GM21529 (cell line): ENCODE data around the gene DLEC1.

Experiments used
- ATAC-seq: cut with Tn5 transposase; IDR thresholded peaks from one replicate; pipeline ENCODE4 v1.9.1; 2021; ENCODE audit not compliant: unreplicated experiment

DLEC1 gene

DNA sequence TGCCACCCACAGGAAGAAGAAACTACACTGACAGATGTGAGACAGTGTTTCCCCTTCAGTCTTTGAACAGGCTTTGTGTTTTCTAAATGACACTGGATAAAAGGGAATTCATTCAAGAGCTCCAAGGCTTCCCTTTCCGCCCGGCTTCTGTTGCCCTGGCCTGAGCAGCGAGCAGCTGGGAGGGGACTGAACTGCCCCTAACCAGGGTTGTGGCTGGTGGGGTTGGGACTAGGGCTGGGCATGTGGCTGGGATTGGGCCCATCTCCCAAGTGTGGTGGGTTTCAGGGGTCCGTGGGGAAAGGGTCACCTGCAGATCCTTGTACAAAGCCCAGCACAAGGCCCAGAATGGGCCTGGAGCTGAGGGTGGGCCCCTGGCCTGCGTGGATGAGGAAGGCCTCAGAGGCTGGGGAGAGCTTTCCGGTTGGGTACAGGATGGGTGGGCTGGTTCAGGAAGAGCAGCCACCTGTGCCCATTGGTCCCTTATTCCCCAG lies 38.0 kb upstream of the DLEC1 start:
- ATAC-seq = no peak

GRCh38 chr3:38001456-38002081 lies 37.4 kb upstream of the DLEC1 start:
- ATAC-seq = no peak

DNA sequence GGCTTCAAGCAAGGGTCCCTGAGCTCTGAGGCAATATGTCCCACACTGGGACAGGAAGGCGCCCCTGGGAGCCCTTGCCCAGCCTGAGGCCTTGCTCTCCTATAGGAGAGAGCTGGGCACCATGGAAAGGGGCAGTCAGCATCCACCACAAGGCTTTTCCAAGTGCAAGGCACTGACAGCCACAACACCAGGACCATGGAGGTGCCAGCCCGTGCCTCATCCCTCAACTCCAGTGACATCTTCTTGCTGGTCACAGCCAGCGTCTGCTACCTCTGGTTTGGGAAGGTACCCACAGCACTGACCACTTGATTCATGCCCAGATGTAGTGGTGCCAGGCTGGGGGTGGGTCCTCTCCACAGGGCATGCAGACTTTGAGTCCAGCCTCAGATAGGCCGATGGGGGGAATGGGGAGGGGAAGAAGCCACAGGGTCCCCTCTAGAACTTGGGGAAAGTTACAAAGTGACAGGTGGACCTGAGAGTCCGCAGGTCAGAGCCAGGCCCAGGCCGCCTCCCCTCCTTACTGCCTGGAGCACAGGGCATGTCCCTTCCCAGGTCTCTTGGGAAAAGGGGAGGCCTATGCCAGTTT lies 36.6 kb upstream of the DLEC1 start:
- no peak for ATAC-seq

DNA sequence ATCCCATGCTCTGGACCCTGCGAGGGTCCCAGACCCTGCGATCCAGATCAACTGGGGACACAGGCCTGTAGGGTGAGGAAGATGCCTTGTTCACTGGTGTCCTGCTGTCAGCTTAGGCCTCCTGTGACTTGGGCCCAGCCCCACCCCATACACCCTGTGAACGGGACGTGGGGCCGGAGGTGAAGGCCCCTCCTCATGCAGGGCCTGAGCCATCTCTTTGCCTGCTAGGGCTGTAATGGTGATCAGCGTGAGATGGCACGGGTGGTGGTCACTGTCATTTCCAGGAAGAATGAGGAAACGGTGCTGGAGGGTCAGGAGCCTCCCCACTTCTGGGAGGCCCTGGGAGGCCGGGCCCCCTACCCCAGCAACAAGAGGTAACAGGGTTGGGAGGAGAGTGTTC lies 36.1 kb upstream of the DLEC1 start:
- no peak for ATAC-seq

GRCh38 chr3:38003371-38003816 lies 35.6 kb upstream of the DLEC1 start:
- ATAC-seq = no peak

DNA sequence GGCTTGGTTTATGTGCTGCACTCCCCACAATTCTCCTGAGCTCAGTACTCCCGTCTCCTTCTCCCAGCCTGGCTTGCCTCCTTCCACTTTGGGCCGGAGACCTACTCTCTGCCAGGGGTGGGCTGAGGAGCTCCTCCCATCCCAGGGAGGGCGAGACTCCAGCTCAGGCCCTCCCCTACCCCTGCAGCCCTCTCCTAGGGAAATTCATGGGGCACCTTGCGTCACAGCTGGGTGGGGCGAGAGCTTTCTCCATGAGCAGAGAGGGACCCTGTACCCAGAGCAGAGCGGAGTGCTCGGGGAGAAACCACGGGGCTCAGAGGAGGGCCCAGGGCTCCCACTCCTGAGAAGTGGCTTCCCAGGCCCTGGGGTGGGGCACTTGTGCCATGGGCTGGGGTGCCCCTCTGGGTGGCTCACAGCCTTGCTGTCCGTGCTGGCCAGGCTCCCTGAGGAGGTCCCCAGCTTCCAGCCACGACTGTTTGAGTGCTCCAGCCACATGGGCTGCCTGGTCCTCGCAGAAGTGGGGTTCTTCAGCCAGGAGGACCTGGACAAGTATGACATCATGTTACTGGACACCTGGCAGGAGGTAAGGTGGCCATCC lies 35.1 kb upstream of the DLEC1 start:
- no peak for ATAC-seq

GRCh38 chr3:38004415-38005075 lies 34.5 kb upstream of the DLEC1 start:
- ATAC-seq = peak; percentile 52

DNA sequence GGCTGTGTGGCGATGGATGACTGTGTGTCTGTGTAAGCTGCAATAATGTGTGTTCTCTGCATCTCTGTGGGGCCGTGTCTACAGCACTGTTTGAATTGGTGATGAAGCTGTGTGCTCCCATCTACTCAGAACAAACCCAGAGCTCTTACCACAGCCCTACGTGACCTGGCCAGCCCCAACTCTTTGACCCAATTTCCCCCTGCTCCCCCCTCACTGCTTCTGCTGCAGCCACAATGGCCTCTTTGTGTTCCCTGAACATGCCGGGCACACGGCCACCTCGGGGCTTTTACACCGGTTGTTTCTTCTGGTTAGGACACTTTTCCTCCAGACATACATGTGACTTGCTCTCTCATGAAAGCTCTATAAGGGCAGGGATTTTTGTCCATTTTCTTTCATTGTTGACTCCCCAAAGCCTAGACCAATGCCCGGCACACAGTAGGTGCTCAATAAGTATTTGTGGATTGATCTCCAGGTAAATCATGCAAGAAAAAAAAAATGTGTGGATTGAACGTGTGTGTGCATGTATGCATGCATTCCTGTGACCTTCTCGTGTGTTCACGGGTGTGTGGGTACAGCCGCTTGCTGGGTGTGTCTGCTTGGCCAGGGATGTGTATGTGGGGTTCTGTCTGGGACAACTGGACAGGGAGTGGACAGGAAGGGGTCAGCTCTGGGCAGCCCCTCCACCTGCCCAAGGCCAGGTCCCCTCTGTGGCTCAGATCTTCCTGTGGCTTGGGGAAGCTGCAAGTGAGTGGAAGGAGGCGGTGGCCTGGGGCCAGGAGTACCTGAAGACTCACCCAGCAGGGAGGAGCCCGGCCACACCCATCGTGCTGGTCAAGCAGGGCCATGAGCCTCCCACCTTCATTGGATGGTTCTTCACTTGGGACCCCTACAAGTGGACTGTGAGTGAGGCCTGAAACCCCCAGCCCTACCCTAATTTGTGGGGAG lies 33.7 kb upstream of the DLEC1 start:
- no peak for ATAC-seq

GRCh38 chr3:38006031-38006430 lies 33.0 kb upstream of the DLEC1 start:
- no peak for ATAC-seq

DNA sequence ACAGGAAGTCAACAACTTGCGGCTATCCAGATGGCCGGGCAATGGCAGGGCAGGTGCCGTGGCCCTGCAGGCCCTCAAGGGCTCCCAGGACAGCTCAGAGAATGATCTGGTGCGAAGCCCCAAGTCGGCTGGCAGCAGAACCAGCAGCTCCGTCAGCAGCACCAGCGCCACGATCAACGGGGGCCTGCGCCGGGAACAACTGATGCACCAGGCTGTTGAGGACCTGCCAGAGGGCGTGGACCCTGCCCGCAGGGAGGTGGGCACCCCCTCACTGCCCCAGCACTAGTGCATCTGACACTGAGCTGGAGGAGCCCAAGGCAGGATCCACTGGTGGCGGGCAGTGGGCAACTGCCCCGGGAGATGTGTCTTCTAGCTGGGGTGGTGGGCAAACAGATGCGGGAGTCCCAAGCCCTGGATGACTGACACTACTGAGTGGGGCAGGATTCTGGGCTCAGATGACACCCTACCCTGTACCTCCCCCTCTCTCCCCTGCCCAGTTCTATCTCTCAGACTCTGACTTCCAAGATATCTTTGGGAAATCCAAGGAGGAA lies 32.5 kb upstream of the DLEC1 start:
- no peak for ATAC-seq

- no peak for ATAC-seq
Measured at GRCh38 chr3:38007754-38008090, 31.3 kb upstream of the DLEC1 start.

DNA sequence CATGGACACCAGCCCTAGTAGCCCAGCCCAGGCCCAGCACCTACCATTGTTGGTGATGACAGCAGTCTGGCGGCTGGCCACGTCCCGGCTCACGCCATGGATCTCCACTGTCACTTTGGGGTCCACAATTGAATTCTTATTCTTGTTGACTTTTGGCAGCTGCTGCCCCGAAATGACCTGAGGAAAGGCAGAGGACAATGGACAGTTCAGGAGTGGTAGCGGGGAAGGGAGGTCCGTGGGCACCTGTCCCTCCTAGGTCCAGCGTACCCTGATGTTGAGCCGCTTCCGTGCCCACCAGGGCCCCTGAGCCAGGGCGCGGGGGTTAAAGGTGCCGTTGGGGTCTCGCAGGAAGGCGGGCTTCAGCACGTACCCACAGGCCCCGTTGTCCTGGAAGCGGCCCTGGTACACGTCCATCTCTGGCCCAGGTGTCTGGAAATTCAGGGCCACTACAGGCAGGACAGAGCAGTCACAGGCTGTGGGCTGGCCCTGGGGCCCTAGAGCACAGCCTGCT lies 30.8 kb upstream of the DLEC1 start:
- ATAC-seq = no peak

GRCh38 chr3:38008971-38009580 lies 29.9 kb upstream of the DLEC1 start:
- no peak for ATAC-seq

DNA sequence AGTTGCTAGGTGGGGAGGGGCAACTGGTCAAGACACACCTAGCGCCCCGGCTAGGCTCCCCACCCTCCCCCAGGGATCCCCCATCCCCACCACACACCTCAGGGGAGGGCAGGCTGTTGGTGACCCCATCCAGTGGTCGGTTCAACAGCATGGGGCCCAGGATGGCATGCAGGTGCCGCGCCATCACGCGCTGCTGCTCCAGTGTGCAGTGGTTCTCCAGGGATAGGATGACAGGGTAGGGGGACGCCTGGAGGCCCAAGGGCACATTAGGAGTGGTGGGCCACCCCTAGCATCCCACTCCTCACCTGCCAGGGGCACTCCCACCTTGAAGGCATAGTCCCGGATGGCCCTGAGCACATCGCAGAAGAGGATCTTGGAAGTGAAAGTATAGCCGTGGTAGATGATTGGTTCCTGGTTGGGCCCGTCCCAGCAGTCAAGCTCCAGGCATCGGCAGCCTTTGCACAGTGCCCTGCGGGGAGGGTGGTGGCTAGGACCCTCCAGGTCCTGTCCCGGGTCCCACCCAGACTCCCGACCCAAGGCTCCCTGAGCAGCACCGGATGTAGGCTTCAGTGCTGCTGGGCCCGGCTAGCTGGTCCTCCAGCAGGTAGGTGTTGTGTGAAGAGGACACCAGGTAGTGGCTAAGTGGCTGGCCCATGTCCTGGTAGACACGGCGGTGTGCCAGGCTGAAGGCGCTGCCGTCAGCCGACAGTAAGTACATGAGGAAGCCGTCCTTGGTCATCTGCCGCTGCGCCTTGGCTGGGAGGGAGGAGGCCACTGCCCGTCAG lies 29.0 kb upstream of the DLEC1 start:
- ATAC-seq = peak; percentile 46

DNA sequence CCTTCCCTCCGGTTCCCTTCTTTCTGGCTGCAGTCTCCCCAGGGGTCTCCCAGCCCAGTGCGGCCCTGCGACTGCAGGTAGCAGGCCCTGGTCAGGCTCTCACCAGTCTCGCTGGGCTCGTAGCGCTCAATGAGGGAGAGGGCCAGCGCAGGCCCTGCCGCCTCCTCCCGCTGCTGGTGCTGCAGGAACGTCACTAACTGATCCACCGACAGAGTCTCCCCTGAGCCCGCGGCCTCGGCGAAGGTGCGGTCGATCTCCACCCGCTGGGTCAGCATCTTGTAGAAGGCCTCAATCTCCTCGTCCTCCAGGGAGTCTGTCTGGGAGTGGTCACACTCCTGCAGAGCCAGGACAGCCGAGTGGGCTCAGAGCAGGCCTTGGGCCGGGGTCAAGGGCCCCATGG lies 27.9 kb upstream of the DLEC1 start:
- ATAC-seq = no peak

GRCh38 chr3:38015485-38015884 lies 23.5 kb upstream of the DLEC1 start:
- no peak for ATAC-seq

DNA sequence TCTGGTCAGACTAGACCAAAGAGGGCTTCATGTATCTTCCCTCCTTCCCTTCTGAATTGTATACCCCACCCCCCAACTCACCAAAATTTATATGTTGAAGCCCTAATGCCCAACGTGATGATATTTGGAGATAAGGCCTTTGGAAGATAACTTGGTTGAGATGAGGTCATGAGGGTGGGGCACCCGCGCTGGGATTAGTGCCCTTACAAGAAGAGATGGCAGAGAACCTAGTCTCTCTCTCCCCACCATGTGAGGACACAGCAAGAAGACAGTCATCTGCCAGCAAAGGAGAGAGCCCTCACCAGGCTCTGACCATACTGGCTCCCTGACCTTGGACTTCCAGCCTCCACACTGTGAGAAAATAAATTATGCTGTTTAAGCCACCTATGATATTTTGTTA lies 23.0 kb upstream of the DLEC1 start:
- ATAC-seq = no peak

DNA sequence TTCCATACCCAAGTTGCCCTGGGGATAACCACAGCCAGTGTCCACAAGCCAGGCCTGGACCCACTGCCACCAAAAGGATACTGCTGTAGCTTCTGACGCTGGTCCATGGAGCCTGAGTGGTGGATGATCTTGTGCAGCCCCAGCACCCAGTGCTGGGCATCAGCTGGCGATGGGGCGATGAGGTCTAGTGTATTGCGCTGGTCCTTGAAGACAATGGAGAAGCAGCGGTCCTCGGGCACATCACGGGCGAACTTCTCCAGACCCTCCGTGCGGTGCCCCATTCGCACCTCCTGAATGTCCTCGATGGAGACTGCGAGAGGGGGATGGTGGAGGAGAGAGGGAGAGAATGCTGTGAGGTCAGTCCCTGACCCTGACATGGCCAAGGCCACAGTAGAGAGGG lies 22.6 kb upstream of the DLEC1 start:
- no peak for ATAC-seq

GRCh38 chr3:38016847-38017444 lies 22.1 kb upstream of the DLEC1 start:
- ATAC-seq = no peak
